Neural cell (in vitro differentiated cells): ENCODE measurements around the gene FASTKD1. TPM values are rescaled to one million over a fixed set of nuclear protein-coding genes. Genes with fewer than 3 reads are reported as not detected.
"Not testable (repeated sequence)": the region's sequence is repeated elsewhere in the genome, so short reads cannot be mapped to it uniquely, and the experiment has no call there.

Experiments
- H2AFZ ChIP-seq: fragments of 200-600, 300-800 bp; sonication (generic), shearing (Covaris generic); 2 replicates; pipeline ENCODE4 v1.6.0; 2014; ENCODE audit warnings: low read depth, mild to moderate bottlenecking, antibody characterized with exemption, low read length, moderate library complexity
- H3F3A ChIP-seq: fragments of 200-600 bp; shearing (Covaris generic); 2 replicates; pipeline ENCODE4 v1.6.1; 2016; ENCODE audit warnings: mild to moderate bottlenecking, moderate library complexity, mixed read lengths, antibody characterized with exemption, low read length; ENCODE audit not compliant: insufficient read depth, poor library complexity, severe bottlenecking
- H3K27ac ChIP-seq: fragments of 200-600, 300-800 bp; sonication (generic), shearing (Covaris generic); 2 replicates; pipeline ENCODE4 v1.5.1; 2014; ENCODE audit warnings: mild to moderate bottlenecking, low read length, moderate library complexity
- H3K27me3 ChIP-seq: fragments of 300-800, 200-600 bp; sonication (generic), shearing (Covaris generic); 2 replicates; pipeline ENCODE4 v1.6.0; 2014; ENCODE audit warnings: mild to moderate bottlenecking, low read depth, low read length, moderate library complexity; ENCODE audit not compliant: insufficient read depth
- H3K36me3 ChIP-seq: fragments of 300-800, 200-600 bp; sonication (generic), shearing (Covaris generic); 2 replicates; pipeline ENCODE4 v1.5.1; 2014; ENCODE audit warnings: mild to moderate bottlenecking, antibody characterized with exemption, low read length, moderate library complexity; ENCODE audit not compliant: insufficient read depth
- H3K4me2 ChIP-seq: fragments of 300-800, 200-600 bp; sonication (generic), shearing (Covaris generic); 2 replicates; pipeline ENCODE4 v1.6.0; 2014; ENCODE audit warnings: mild to moderate bottlenecking, low read length
- H3K4me3 ChIP-seq: fragments of 300-800, 200-600 bp; sonication (generic), shearing (Covaris generic); 2 replicates; pipeline ENCODE4 v1.5.1; 2014; ENCODE audit warnings: mild to moderate bottlenecking, low read length, moderate library complexity
- H3K79me2 ChIP-seq: fragments of 200-600 bp; shearing (Covaris generic); replicated peaks from 2 replicates; pipeline ENCODE4 v1.6.0; 2014; ENCODE audit warnings: mild to moderate bottlenecking, low read length, moderate library complexity; ENCODE audit not compliant: insufficient read depth
- H3K9ac ChIP-seq: fragments of 300-800, 200-600 bp; sonication (generic), shearing (Covaris generic); 2 replicates; pipeline ENCODE4 v1.6.1; 2016; ENCODE audit warnings: mild to moderate bottlenecking, low read length, mixed read lengths
- H3K9me2 ChIP-seq: fragments of 200-600 bp; shearing (Covaris generic); 2 replicates; pipeline ENCODE4 v1.6.1; 2016; ENCODE audit warnings: mild to moderate bottlenecking, low read length, mixed read lengths; ENCODE audit not compliant: insufficient read depth
- H3K9me3 ChIP-seq: fragments of 200-600, 300-800 bp; sonication (generic), shearing (Covaris generic); 2 replicates; pipeline ENCODE4 v1.6.1; 2016; ENCODE audit warnings: mild to moderate bottlenecking, mixed run types, low read length, moderate library complexity, mixed read lengths
- H4K20me1 ChIP-seq: fragments of 200-600 bp; shearing (Covaris generic); 2 replicates; pipeline ENCODE4 v1.6.1; 2016; ENCODE audit warnings: mild to moderate bottlenecking, mixed run types; ENCODE audit not compliant: insufficient read depth
- EP300 ChIP-seq: fragments of 450-650 bp; conservative IDR thresholded peaks from 2 replicates; pipeline ENCODE4 v1.6.1; 2014; ENCODE audit warnings: antibody characterized with exemption, mild to moderate bottlenecking, moderate library complexity; ENCODE audit not compliant: poor library complexity, severe bottlenecking
- EZH2 ChIP-seq: fragments of 200-600, 300-800 bp; shearing (Covaris generic), sonication (generic); IDR thresholded peaks from 2 replicates; pipeline ENCODE4 v1.6.1; 2014; ENCODE audit warnings: antibody characterized with exemption, low read length, borderline replicate concordance, mild to moderate bottlenecking; ENCODE audit not compliant: insufficient read depth, poor library complexity, severe bottlenecking
- MXI1 ChIP-seq: fragments of 450-650 bp; conservative IDR thresholded peaks from 2 replicates; pipeline ENCODE4 v1.6.1; 2014; ENCODE audit warnings: antibody characterized with exemption, mild to moderate bottlenecking; ENCODE audit not compliant: poor library complexity, severe bottlenecking
- POLR2AphosphoS5 ChIP-seq: IDR thresholded peaks from 2 replicates; pipeline ENCODE4 v1.6.1; 2012
- RAD21 ChIP-seq: fragments of 450-650 bp; conservative IDR thresholded peaks from 2 replicates; pipeline ENCODE4 v1.6.1; 2014; ENCODE audit warnings: antibody characterized with exemption, mild to moderate bottlenecking, moderate library complexity
- SMC3 ChIP-seq: fragments of 450-650 bp; conservative IDR thresholded peaks from 2 replicates; pipeline ENCODE4 v1.6.1; 2014; ENCODE audit warnings: antibody characterized with exemption, mild to moderate bottlenecking, moderate library complexity; ENCODE audit not compliant: poor library complexity
- TAF1 ChIP-seq: IDR thresholded peaks from 2 replicates; pipeline ENCODE4 v1.6.1; 2012; ENCODE audit warnings: low read depth
- polyA plus RNA-seq: library from polyadenylated mRNA; depleted of rRNA; stranded (reverse); fragments of >200 nt; gene quantifications from 2 replicates; pipeline ENCODE4 v1.2.3, GENCODE V29; 2014
- TF ChIP-seq, protein P1 (sequence below): fragments of 450-650 bp; IDR thresholded peaks from 2 replicates; pipeline ENCODE4 v1.5.1; 2014; ENCODE audit warnings: antibody characterized with exemption, mild to moderate bottlenecking, moderate library complexity; ENCODE audit not compliant: poor library complexity, severe bottlenecking
- TF ChIP-seq, protein P2 (sequence below): IDR thresholded peaks from 2 replicates; pipeline ENCODE4 v1.6.1; 2012; ENCODE audit warnings: borderline replicate concordance

Gene FASTKD1
- polyA plus RNA-seq, 1 donor from 2014 or later: 50.3 TPM

DNA sequence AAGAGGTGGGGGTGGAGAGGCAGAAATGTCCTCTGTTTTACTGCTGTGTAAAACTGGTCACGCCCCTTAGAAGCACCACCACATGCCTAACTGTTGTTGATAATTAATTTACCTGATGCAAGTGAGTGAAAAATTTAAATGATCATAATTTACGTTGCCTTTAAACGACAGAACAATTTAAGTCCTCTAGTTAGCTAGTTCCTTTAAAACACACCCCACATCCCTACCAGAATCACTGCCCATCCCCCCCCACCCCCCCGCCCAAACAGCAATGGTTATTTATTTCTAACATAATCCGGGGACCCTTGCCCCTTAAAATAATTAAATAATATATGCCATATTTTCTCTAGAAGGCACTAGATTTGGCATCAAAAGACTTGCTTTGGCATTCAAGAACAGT is 9.9 kb upstream of the FASTKD1 start:
- Histone ChIP-seq H3K79me2 (peaks cover 32% of the 10 kb centered on the region), H3K9me2 (no peaks in the 10 kb centered on the region), H3K4me2 (no peak overlapping the region), H3K9ac (no peak overlapping the region), H3K4me3 (peak overlapping the region; percentile 89), H3K9me3 (no peaks in the 10 kb centered on the region), H2AFZ (peak overlapping the region; percentile 98), H3F3A (no peaks in the 10 kb centered on the region), H4K20me1 (no peaks in the 10 kb centered on the region), H3K27ac (peak overlapping the region; percentile 95), H3K36me3 (no peaks in the 10 kb centered on the region), H3K27me3 (no peaks in the 10 kb centered on the region)
- no peak for TF ChIP-seq EP300

DNA sequence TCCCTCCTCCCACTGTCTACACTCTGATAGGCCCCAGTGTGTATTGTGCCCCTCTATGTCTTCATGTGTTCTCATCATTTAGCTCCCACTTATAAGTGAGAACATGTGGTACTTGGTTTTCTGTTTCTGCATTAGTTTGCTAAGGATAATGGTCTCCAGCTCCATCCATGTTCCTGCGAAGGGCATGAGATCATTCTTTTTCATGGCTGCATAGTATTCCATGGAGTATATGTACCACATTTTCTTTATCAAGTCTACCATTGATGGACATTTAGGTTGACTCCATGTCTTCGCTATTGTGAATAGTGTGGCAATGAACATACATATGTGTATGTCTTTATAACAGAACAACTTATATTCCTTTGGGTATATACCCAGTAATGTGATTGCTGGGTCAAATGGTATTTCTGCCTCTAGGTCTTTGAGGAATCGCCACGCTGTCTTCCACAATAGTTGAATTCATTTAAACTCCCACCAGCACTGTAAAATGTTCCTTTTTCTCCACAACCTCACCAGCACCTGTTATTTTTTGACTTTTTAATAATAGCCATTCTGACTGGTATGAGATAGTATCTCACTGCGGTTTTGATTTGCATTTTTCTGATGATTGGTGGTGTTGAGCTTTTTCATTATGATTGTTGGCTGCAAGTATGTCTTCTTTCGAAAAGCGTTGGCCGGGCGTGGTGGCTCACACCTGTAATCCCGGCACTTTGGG is 9.0 kb upstream of the FASTKD1 start:
- H3K79me2 ChIP-seq: peaks cover 24% of the 10 kb centered on the region
- H3F3A ChIP-seq, H3K27me3 ChIP-seq, H3K9me2 ChIP-seq, H3K27ac ChIP-seq, H3K9me3 ChIP-seq, H3K9ac ChIP-seq, H4K20me1 ChIP-seq, H2AFZ ChIP-seq, H3K4me2 ChIP-seq, H3K36me3 ChIP-seq, H3K4me3 ChIP-seq: not testable (repeated sequence)

DNA sequence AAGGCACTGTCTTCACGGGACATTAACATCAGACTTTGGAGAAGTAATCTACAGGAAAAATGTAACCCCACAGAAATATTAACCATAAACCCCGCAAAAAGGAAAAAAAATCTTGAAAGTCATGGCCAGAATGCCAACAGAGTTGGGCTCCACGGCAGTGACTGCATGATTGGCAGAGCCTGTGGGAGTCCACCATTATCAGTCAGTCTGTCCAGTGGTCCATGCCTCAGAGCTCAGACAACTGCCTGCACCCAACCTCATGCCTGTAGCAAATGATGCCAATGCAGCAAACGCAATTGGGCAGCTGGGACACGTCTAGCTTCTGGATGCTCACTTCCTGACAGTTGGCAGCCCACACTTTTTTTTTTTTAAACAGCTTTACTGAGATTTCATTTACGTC is 5.4 kb upstream of the FASTKD1 start:
- H3K4me3 ChIP-seq: no peak overlapping the region
- no peaks in the 10 kb centered on the region for H3K9me3 ChIP-seq
- no peaks in the 10 kb centered on the region for H3F3A ChIP-seq
- TF ChIP-seq MXI1 (no peak), TAF1 (no peak), EZH2 (no peak), SMC3 (no peak), RAD21 (no peak), EP300 (no peak), POLR2AphosphoS5 (no peak)
- TF ChIP-seq, protein P1, sequence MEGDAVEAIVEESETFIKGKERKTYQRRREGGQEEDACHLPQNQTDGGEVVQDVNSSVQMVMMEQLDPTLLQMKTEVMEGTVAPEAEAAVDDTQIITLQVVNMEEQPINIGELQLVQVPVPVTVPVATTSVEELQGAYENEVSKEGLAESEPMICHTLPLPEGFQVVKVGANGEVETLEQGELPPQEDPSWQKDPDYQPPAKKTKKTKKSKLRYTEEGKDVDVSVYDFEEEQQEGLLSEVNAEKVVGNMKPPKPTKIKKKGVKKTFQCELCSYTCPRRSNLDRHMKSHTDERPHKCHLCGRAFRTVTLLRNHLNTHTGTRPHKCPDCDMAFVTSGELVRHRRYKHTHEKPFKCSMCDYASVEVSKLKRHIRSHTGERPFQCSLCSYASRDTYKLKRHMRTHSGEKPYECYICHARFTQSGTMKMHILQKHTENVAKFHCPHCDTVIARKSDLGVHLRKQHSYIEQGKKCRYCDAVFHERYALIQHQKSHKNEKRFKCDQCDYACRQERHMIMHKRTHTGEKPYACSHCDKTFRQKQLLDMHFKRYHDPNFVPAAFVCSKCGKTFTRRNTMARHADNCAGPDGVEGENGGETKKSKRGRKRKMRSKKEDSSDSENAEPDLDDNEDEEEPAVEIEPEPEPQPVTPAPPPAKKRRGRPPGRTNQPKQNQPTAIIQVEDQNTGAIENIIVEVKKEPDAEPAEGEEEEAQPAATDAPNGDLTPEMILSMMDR: no peak
- TF ChIP-seq, protein P2, sequence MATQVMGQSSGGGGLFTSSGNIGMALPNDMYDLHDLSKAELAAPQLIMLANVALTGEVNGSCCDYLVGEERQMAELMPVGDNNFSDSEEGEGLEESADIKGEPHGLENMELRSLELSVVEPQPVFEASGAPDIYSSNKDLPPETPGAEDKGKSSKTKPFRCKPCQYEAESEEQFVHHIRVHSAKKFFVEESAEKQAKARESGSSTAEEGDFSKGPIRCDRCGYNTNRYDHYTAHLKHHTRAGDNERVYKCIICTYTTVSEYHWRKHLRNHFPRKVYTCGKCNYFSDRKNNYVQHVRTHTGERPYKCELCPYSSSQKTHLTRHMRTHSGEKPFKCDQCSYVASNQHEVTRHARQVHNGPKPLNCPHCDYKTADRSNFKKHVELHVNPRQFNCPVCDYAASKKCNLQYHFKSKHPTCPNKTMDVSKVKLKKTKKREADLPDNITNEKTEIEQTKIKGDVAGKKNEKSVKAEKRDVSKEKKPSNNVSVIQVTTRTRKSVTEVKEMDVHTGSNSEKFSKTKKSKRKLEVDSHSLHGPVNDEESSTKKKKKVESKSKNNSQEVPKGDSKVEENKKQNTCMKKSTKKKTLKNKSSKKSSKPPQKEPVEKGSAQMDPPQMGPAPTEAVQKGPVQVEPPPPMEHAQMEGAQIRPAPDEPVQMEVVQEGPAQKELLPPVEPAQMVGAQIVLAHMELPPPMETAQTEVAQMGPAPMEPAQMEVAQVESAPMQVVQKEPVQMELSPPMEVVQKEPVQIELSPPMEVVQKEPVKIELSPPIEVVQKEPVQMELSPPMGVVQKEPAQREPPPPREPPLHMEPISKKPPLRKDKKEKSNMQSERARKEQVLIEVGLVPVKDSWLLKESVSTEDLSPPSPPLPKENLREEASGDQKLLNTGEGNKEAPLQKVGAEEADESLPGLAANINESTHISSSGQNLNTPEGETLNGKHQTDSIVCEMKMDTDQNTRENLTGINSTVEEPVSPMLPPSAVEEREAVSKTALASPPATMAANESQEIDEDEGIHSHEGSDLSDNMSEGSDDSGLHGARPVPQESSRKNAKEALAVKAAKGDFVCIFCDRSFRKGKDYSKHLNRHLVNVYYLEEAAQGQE: no peak
- H3K9me2 ChIP-seq: no peaks in the 10 kb centered on the region
- no peak overlapping the region for H3K27ac ChIP-seq
- no peaks in the 10 kb centered on the region for H4K20me1 ChIP-seq
- H3K4me2 ChIP-seq: no peak overlapping the region
- H3K9ac ChIP-seq: no peak overlapping the region
- H3K79me2 ChIP-seq: no peaks in the 10 kb centered on the region
- no peaks in the 10 kb centered on the region for H3K36me3 ChIP-seq
- H2AFZ ChIP-seq: no peak overlapping the region
- H3K27me3 ChIP-seq: no peaks in the 10 kb centered on the region

DNA sequence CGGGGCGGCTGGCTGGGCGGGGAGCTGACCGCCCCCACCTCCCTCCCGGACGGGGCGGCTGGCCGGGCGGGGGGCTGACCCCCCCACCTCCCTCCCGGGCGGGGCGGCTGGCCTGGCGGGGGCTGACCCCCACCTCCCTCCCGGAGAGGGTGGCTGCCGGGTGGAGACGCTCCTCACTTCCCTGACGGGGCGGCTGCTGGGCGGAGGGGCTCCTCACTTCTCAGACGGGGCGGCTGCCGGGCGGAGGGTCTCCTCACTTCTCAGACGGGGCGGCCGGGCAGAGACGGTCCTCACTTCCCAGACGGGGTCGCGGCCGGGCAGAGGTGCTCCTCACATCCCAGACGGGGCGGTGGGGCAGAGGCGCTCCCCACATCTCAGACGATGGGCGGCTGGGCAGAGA is 1.6 kb upstream of the FASTKD1 start:
- not testable (repeated sequence) for H3K4me3 ChIP-seq, H3F3A ChIP-seq, H3K4me2 ChIP-seq, H4K20me1 ChIP-seq, H3K27ac ChIP-seq, H3K9me3 ChIP-seq, H3K27me3 ChIP-seq, H3K9me2 ChIP-seq, H3K9ac ChIP-seq, H3K36me3 ChIP-seq, H2AFZ ChIP-seq
- H3K79me2 ChIP-seq: peaks cover 28% of the 10 kb centered on the region

DNA sequence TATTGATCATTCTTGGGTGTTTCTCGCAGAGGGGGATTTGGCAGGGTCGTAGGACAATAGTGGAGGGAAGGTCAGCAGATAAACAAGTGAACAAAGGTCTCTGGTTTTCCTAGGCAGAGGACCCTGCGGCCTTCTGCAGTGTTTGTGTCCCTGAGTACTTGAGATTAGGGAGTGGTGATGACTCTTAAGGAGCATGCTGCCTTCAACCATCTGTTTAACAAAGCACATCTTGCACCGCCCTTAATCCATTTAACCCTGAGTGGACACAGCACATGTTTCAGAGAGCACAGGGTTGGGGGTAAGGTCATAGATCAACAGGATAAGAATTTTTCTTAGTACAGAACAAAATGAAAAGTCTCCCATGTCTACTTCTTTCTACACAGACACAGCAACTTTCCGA is 874 bp upstream of the FASTKD1 start:
- H3K4me3 ChIP-seq, H4K20me1 ChIP-seq, H3K9ac ChIP-seq, H3K27ac ChIP-seq, H3F3A ChIP-seq, H3K9me2 ChIP-seq, H3K36me3 ChIP-seq, H3K9me3 ChIP-seq, H3K27me3 ChIP-seq, H3K4me2 ChIP-seq, H2AFZ ChIP-seq: not testable (repeated sequence)
- peaks cover 33% of the 10 kb centered on the region for H3K79me2 ChIP-seq
